OCI-LY7 (cell line): ENCODE measurements around the gene RIMS4.

Experiments
- CTCF ChIP-seq: fragments of 200-600 bp; sonication (generic); conservative IDR thresholded peaks from 2 replicates; pipeline ENCODE4 v1.5.1; 2014; ENCODE audit warnings: mild to moderate bottlenecking, antibody characterized with exemption, low read length, moderate library complexity, mixed read lengths
- EZH2phosphoT487 ChIP-seq: fragments of 200-600 bp; sonication (generic); IDR thresholded peaks from 2 replicates; pipeline ENCODE4 v1.6.1; 2018; ENCODE audit warnings: low read depth, borderline replicate concordance, mild to moderate bottlenecking, mixed run types, antibody characterized with exemption, low read length, moderate library complexity, mixed read lengths

- TF ChIP-seq CTCF: no peak
- TF ChIP-seq EZH2phosphoT487: no peak
Observed at GRCh38 chr20:44810391-44811149, at the start of gene RIMS4.
